ENCODE data around the gene ABCC9. TPM values are rescaled to one million over a fixed set of nuclear protein-coding genes. Genes with fewer than 3 reads are reported as not detected.
A peak's percentile ranks its signal among the peaks of the same experiment; 100 is the strongest.

The ABCC9 gene
- total RNA-seq, 1 experiment from 2014 or later, result 0.03 TPM

DNA sequence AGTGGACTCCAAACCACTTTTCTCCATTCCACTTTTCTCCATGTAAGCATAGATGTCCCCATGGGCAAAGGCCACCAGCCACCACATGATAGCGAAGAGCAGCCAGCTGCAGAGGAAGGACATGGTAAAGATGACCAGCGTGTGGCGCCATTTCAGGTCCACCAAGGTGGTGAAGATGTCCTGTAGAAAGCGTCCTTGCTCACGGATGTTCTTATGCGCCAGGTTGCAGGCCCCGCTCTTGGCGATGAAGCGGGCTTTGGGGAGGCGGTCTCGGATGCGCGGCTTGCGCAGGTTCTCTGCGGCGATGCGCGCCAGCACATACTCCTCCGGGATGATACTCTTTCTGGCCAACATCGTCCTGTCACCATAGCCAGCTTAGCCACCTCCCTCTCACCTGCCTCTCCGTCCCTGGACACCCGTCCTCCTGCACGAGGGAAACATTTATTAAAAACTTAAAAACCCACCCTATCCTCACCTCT is 167.9 kb downstream of the ABCC9 start:
- no peaks in the 10 kb centered on the region for H3K9me3 ChIP-seq (ENCODE audit: control insufficient read depth, insufficient read depth, low read depth, low read length)
- intact Hi-C loops (cut with micrococcal nuclease; ENCODE audit: unreplicated experiment) (no loop called here), in situ Hi-C loops (cut with HindIII; ENCODE audit: low pct_unique_long_range_greater_than_20kb, low sequenced_read_pairs) (no loop called here)
- H3K27ac ChIP-seq (ENCODE audit: low read length), result no peak overlapping the region
- H3K4me1 ChIP-seq (ENCODE audit: control insufficient read depth, insufficient read depth, low read length), result no peaks in the 10 kb centered on the region
- TF ChIP-seq, protein P1, sequence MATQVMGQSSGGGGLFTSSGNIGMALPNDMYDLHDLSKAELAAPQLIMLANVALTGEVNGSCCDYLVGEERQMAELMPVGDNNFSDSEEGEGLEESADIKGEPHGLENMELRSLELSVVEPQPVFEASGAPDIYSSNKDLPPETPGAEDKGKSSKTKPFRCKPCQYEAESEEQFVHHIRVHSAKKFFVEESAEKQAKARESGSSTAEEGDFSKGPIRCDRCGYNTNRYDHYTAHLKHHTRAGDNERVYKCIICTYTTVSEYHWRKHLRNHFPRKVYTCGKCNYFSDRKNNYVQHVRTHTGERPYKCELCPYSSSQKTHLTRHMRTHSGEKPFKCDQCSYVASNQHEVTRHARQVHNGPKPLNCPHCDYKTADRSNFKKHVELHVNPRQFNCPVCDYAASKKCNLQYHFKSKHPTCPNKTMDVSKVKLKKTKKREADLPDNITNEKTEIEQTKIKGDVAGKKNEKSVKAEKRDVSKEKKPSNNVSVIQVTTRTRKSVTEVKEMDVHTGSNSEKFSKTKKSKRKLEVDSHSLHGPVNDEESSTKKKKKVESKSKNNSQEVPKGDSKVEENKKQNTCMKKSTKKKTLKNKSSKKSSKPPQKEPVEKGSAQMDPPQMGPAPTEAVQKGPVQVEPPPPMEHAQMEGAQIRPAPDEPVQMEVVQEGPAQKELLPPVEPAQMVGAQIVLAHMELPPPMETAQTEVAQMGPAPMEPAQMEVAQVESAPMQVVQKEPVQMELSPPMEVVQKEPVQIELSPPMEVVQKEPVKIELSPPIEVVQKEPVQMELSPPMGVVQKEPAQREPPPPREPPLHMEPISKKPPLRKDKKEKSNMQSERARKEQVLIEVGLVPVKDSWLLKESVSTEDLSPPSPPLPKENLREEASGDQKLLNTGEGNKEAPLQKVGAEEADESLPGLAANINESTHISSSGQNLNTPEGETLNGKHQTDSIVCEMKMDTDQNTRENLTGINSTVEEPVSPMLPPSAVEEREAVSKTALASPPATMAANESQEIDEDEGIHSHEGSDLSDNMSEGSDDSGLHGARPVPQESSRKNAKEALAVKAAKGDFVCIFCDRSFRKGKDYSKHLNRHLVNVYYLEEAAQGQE (IDR thresholded peaks at IDR 0.05; ENCODE audit: insufficient read depth in 1 of 2, low read depth in 2 of 2, low read length in 1 of 2), result no peak
- TF ChIP-seq POLR2AphosphoS5 (IDR thresholded peaks at IDR 0.05; ENCODE audit: low read depth, low read length) (no peak), SIN3A (IDR thresholded peaks at IDR 0.05; ENCODE audit: borderline replicate concordance, insufficient read depth, low read depth, low read length) (no peak), TCF7L2 (IDR thresholded peaks at IDR 0.05; ENCODE audit: low read depth, low read length) (no peak)
- TF ChIP-seq, protein P2, sequence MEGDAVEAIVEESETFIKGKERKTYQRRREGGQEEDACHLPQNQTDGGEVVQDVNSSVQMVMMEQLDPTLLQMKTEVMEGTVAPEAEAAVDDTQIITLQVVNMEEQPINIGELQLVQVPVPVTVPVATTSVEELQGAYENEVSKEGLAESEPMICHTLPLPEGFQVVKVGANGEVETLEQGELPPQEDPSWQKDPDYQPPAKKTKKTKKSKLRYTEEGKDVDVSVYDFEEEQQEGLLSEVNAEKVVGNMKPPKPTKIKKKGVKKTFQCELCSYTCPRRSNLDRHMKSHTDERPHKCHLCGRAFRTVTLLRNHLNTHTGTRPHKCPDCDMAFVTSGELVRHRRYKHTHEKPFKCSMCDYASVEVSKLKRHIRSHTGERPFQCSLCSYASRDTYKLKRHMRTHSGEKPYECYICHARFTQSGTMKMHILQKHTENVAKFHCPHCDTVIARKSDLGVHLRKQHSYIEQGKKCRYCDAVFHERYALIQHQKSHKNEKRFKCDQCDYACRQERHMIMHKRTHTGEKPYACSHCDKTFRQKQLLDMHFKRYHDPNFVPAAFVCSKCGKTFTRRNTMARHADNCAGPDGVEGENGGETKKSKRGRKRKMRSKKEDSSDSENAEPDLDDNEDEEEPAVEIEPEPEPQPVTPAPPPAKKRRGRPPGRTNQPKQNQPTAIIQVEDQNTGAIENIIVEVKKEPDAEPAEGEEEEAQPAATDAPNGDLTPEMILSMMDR (IDR thresholded peaks at IDR 0.05), result peak; percentile 14; the same call in 1 of the 2 replicates
- no TSS peak for BruUV-seq (replicated peaks)
- no peak overlapping the region for H3K4me3 ChIP-seq (ENCODE audit: low read depth in 2 of 2, low read length in 2 of 2)
- peaks cover 7% of the 10 kb centered on the region for H3K27me3 ChIP-seq (ENCODE audit: control insufficient read depth, insufficient read depth, low read length)
- DNase-seq (ENCODE audit: low read depth, low spot score), result no peak
- no peaks in the 10 kb centered on the region for H3K36me3 ChIP-seq (ENCODE audit: control insufficient read depth, insufficient read depth, low read length)
- ATAC-seq, result no peak
- POLR2A ChIA-PET, result no interaction called here
- CTCF ChIA-PET, result no interaction called here

DNA sequence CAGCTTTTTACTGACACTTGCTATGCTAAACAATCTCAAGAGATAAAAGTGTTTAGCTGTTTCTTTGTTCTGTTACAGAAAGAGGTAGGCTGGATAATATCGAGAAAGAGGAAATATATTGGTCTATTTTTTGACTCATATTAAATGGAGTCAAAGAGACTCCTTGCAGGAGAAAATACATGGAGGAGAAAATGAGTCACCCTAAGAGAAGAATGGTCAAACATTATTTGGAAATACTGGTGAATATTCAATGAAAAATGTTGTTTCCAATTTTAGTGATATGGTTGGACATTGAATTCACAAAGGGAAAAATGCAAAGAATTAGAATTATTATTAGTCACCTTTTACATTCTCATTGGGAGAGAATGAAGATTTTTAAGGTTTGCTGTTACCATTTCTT is 169.9 kb downstream of the ABCC9 start:
- Histone ChIP-seq H3K4me3 (ENCODE audit: low read depth in 2 of 2, low read length in 2 of 2) (no peak overlapping the region), H3K27ac (ENCODE audit: low read length) (no peak overlapping the region), H3K36me3 (ENCODE audit: control insufficient read depth, insufficient read depth, low read length) (no peaks in the 10 kb centered on the region), H3K27me3 (ENCODE audit: control insufficient read depth, insufficient read depth, low read length) (peaks cover 7% of the 10 kb centered on the region), H3K9me3 (ENCODE audit: control insufficient read depth, insufficient read depth, low read depth, low read length) (no peaks in the 10 kb centered on the region), H3K4me1 (ENCODE audit: control insufficient read depth, insufficient read depth, low read length) (no peaks in the 10 kb centered on the region)
- CTCF ChIA-PET, result no interaction called here
- POLR2A ChIA-PET, result no interaction called here
- intact Hi-C loops (cut with micrococcal nuclease; ENCODE audit: unreplicated experiment), result no loop called here
- TF ChIP-seq, protein P2 (IDR thresholded peaks at IDR 0.05), result no peak
- TF ChIP-seq SIN3A (IDR thresholded peaks at IDR 0.05; ENCODE audit: borderline replicate concordance, insufficient read depth, low read depth, low read length) (no peak), POLR2AphosphoS5 (IDR thresholded peaks at IDR 0.05; ENCODE audit: low read depth, low read length) (no peak), TCF7L2 (IDR thresholded peaks at IDR 0.05; ENCODE audit: low read depth, low read length) (no peak)
- TF ChIP-seq, protein P1 (IDR thresholded peaks at IDR 0.05; ENCODE audit: insufficient read depth in 1 of 2, low read depth in 2 of 2, low read length in 1 of 2), result no peak
- in situ Hi-C loops (cut with HindIII; ENCODE audit: low pct_unique_long_range_greater_than_20kb, low sequenced_read_pairs), result no loop called here
- ATAC-seq (no peak), DNase-seq (ENCODE audit: low read depth, low spot score) (no peak)
- BruUV-seq (replicated peaks), result no TSS peak
